H1 (cell line): Measurements from ENCODE around the gene BBX. TPM values are rescaled to one million over a fixed set of nuclear protein-coding genes. Genes with fewer than 3 reads are reported as not detected.

Experiments
- ATF3 ChIP-seq: IDR thresholded peaks from 2 replicates; pipeline ENCODE4 v1.6.1; 2011; ENCODE audit warnings: low read depth, mild to moderate bottlenecking, low read length; ENCODE audit not compliant: insufficient read depth
- CHD2 ChIP-seq: IDR thresholded peaks from 2 replicates; pipeline ENCODE4 v1.6.1; 2012; ENCODE audit warnings: low read length, improper control_type of control experiment
- CHD7 ChIP-seq: fragments of 300-600 bp; sonication (generic); IDR thresholded peaks from 2 replicates; pipeline ENCODE4 v1.7.1; 2012; ENCODE audit warnings: low read length, moderate library complexity, mild to moderate bottlenecking, inconsistent platforms; ENCODE audit not compliant: insufficient replicate concordance
- PHF8 ChIP-seq: fragments of 200-600 bp; sonication (generic); conservative IDR thresholded peaks from 2 replicates; pipeline ENCODE4 v1.7.1; 2012; ENCODE audit warnings: low read depth, mild to moderate bottlenecking, inconsistent platforms, low read length, moderate library complexity
- polyA plus RNA-seq, 7 experiments: library from polyadenylated mRNA; depleted of rRNA in 3 of 7; stranded (reverse) in 5 of 7; unstranded in 2 of 7; fragments of >200 nt in 5 of 7; fragments of 200-250 nt in 2 of 7; gene quantifications; 1 replicate in 5 of 7; 2 replicates in 1 of 7; 4 replicates in 1 of 7; pipeline versions ENCODE4 v1.2.1 to v1.2.3, GENCODE V29; 2011 to 2013; ENCODE audit warnings: missing spikeins in 2 of 7, mixed read lengths in 2 of 7
- total RNA-seq: library from RNA; stranded (reverse); fragmentation: NEBNext Ultra II Directional; extraction: Animal tissue kit (Norgen Biotek cat#: 25700); gene quantifications from 2 replicates; pipeline ENCODE4 v1.2.1, GENCODE V29; 2021

BBX gene
- total and polyA plus RNA-seq, 2 of the 8 experiments (the other 6 are each of a cell fraction or from before 2014, with no cell fraction given) = 11.0 to 42.5 TPM

- TF ChIP-seq ATF3 = no peak
- TF ChIP-seq PHF8 = no peak
- no peak for TF ChIP-seq CHD7
- no peak for TF ChIP-seq CHD2
Observed at GRCh38 chr3:107689355-107689754, 166.6 kb downstream of the BBX start (continued).
